ENCODE results near the gene XYLB.

XYLB gene

GRCh38 chr3:38375072-38375471 is 28.5 kb downstream of the XYLB start:
- no peak for DNase-seq
- Histone ChIP-seq H3K4me1 (ENCODE audit: low read length) (no peaks in the 10 kb centered on the region), H3K9me2 (replicated peaks; ENCODE audit: insufficient read depth, low read length) (no peaks in the 10 kb centered on the region), H3K27ac (ENCODE audit: low read length) (no peak overlapping the region), H3K4me3 (ENCODE audit: low read length) (no peak overlapping the region), H4K20me1 (ENCODE audit: insufficient read depth, low read length) (no peaks in the 10 kb centered on the region), H3K27me3 (replicated peaks; ENCODE audit: insufficient read depth, low read length) (no peaks in the 10 kb centered on the region), H3K9me3 (replicated peaks; ENCODE audit: insufficient read depth, low read length) (no peaks in the 10 kb centered on the region), H3K4me2 (ENCODE audit: low read depth, low read length) (no peak overlapping the region), H3K36me3 (replicated peaks; ENCODE audit: insufficient read depth, low read length) (0 out of 2 replicates have a peak, but pooled peaks cover 3% of the 10 kb centered on the region), H3F3A (ENCODE audit: insufficient read depth, low read length) (no peaks in the 10 kb centered on the region), H2AFZ (ENCODE audit: low read length) (no peak overlapping the region), H3K79me2 (ENCODE audit: low read length) (no peaks in the 10 kb centered on the region), H3K9ac (ENCODE audit: low read length) (no peak overlapping the region)
- no peak for TF ChIP-seq EZH2phosphoT487 (IDR thresholded peaks at IDR 0.05; ENCODE audit: low read length)
- TF ChIP-seq EZH2 (optimal IDR thresholded peaks at IDR 0.05; ENCODE audit: low read depth, low read length), result no peak
- TF ChIP-seq, protein P1, sequence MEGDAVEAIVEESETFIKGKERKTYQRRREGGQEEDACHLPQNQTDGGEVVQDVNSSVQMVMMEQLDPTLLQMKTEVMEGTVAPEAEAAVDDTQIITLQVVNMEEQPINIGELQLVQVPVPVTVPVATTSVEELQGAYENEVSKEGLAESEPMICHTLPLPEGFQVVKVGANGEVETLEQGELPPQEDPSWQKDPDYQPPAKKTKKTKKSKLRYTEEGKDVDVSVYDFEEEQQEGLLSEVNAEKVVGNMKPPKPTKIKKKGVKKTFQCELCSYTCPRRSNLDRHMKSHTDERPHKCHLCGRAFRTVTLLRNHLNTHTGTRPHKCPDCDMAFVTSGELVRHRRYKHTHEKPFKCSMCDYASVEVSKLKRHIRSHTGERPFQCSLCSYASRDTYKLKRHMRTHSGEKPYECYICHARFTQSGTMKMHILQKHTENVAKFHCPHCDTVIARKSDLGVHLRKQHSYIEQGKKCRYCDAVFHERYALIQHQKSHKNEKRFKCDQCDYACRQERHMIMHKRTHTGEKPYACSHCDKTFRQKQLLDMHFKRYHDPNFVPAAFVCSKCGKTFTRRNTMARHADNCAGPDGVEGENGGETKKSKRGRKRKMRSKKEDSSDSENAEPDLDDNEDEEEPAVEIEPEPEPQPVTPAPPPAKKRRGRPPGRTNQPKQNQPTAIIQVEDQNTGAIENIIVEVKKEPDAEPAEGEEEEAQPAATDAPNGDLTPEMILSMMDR (IDR thresholded peaks at IDR 0.05; ENCODE audit: low read length), result no peak

- Histone ChIP-seq H3K36me3 (replicated peaks; ENCODE audit: insufficient read depth, low read length) (0 out of 2 replicates have a peak, but pooled peaks cover 3% of the 10 kb centered on the region), H2AFZ (ENCODE audit: low read length) (no peak overlapping the region), H3K27me3 (replicated peaks; ENCODE audit: insufficient read depth, low read length) (no peaks in the 10 kb centered on the region)
Observed at GRCh38 chr3:38375488-38376097, 29.0 kb downstream of the XYLB start.

GRCh38 chr3:38376098-38376816 is 29.7 kb downstream of the XYLB start:
- Histone ChIP-seq H3K9me2 (replicated peaks; ENCODE audit: insufficient read depth, low read length) (no peaks in the 10 kb centered on the region), H3K36me3 (replicated peaks; ENCODE audit: insufficient read depth, low read length) (0 out of 2 replicates have a peak, but pooled peaks cover 3% of the 10 kb centered on the region), H3K4me3 (ENCODE audit: low read length) (no peak overlapping the region), H3K79me2 (ENCODE audit: low read length) (no peaks in the 10 kb centered on the region), H2AFZ (ENCODE audit: low read length) (no peak overlapping the region), H3K27ac (ENCODE audit: low read length) (no peak overlapping the region), H3K9me3 (replicated peaks; ENCODE audit: insufficient read depth, low read length) (no peaks in the 10 kb centered on the region), H4K20me1 (ENCODE audit: insufficient read depth, low read length) (no peaks in the 10 kb centered on the region), H3K4me1 (ENCODE audit: low read length) (no peaks in the 10 kb centered on the region), H3K4me2 (ENCODE audit: low read depth, low read length) (no peak overlapping the region), H3F3A (ENCODE audit: insufficient read depth, low read length) (no peaks in the 10 kb centered on the region), H3K27me3 (replicated peaks; ENCODE audit: insufficient read depth, low read length) (no peaks in the 10 kb centered on the region), H3K9ac (ENCODE audit: low read length) (no peak overlapping the region)
- TF ChIP-seq, protein P1 (IDR thresholded peaks at IDR 0.05; ENCODE audit: low read length), result no peak
- no peak for TF ChIP-seq EZH2phosphoT487 (IDR thresholded peaks at IDR 0.05; ENCODE audit: low read length)
- TF ChIP-seq EZH2 (optimal IDR thresholded peaks at IDR 0.05; ENCODE audit: low read depth, low read length), result no peak
- no peak for DNase-seq

More at GRCh38 chr3:38375488-38376097, 29.0 kb downstream of the XYLB start:
- Histone ChIP-seq H3K79me2 (ENCODE audit: low read length) (no peaks in the 10 kb centered on the region), H3K9me2 (replicated peaks; ENCODE audit: insufficient read depth, low read length) (no peaks in the 10 kb centered on the region), H3K4me1 (ENCODE audit: low read length) (no peaks in the 10 kb centered on the region), H4K20me1 (ENCODE audit: insufficient read depth, low read length) (no peaks in the 10 kb centered on the region), H3F3A (ENCODE audit: insufficient read depth, low read length) (no peaks in the 10 kb centered on the region), H3K9me3 (replicated peaks; ENCODE audit: insufficient read depth, low read length) (no peaks in the 10 kb centered on the region), H3K4me3 (ENCODE audit: low read length) (no peak overlapping the region), H3K27ac (ENCODE audit: low read length) (no peak overlapping the region), H3K9ac (ENCODE audit: low read length) (no peak overlapping the region), H3K4me2 (ENCODE audit: low read depth, low read length) (no peak overlapping the region)
- DNase-seq, result no peak
- TF ChIP-seq, protein P1 (IDR thresholded peaks at IDR 0.05; ENCODE audit: low read length), result no peak
- TF ChIP-seq EZH2phosphoT487 (IDR thresholded peaks at IDR 0.05; ENCODE audit: low read length) (no peak), EZH2 (optimal IDR thresholded peaks at IDR 0.05; ENCODE audit: low read depth, low read length) (no peak)
